GM13977 (cell line): ENCODE measurements around the gene RNF223.
"Not testable (repeated sequence)": the region's sequence is repeated elsewhere in the genome, so short reads cannot be mapped to it uniquely, and the experiment has no call there.

Source experiments
- DNase-seq: peaks from one replicate; pipeline ENCODE4 v3.0.0; 2012; ENCODE audit warnings: low spot score
- in situ Hi-C: fragments of 300-500 bp; cut with MboI; formaldehyde crosslinking; loops from one replicate; pipeline ENCODE4 v1.12.0; 2022; ENCODE audit warnings: low sequenced_read_pairs, low pct_unique_long_range_greater_than_20kb, mixed read lengths, inconsistent platforms; ENCODE audit not compliant: unreplicated experiment
- TF ChIP-seq, protein P1 (sequence below): IDR thresholded peaks from 2 replicates; pipeline ENCODE4 v1.5.1; 2012; ENCODE audit warnings: mild to moderate bottlenecking, control low read depth; ENCODE audit not compliant: insufficient read depth; ENCODE audit errors: extremely low read depth, missing control alignments

RNF223 gene

DNA sequence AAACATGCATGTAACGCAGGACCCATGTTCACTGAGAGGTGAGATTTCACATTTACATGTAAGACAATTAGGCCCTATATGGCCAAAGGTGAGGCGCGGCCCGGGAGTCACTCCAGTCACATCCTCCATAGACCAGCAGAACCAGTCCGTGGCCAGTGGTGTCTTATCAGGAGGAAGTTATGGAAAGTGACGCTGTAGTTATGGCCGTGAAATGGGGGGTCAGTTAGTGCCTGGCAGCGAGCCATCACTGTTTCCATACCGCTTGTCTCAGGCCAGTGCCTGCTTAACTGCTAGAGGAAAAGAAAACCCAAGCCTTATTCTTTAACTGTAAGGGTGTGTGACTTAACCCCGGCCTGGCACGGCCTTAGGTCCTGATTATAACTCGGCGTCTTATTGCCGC is 35.6 kb upstream of the RNF223 start:
- in situ Hi-C loops: no loop called here
- TF ChIP-seq, protein P1, sequence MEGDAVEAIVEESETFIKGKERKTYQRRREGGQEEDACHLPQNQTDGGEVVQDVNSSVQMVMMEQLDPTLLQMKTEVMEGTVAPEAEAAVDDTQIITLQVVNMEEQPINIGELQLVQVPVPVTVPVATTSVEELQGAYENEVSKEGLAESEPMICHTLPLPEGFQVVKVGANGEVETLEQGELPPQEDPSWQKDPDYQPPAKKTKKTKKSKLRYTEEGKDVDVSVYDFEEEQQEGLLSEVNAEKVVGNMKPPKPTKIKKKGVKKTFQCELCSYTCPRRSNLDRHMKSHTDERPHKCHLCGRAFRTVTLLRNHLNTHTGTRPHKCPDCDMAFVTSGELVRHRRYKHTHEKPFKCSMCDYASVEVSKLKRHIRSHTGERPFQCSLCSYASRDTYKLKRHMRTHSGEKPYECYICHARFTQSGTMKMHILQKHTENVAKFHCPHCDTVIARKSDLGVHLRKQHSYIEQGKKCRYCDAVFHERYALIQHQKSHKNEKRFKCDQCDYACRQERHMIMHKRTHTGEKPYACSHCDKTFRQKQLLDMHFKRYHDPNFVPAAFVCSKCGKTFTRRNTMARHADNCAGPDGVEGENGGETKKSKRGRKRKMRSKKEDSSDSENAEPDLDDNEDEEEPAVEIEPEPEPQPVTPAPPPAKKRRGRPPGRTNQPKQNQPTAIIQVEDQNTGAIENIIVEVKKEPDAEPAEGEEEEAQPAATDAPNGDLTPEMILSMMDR: no peak
- DNase-seq: no peak

DNA sequence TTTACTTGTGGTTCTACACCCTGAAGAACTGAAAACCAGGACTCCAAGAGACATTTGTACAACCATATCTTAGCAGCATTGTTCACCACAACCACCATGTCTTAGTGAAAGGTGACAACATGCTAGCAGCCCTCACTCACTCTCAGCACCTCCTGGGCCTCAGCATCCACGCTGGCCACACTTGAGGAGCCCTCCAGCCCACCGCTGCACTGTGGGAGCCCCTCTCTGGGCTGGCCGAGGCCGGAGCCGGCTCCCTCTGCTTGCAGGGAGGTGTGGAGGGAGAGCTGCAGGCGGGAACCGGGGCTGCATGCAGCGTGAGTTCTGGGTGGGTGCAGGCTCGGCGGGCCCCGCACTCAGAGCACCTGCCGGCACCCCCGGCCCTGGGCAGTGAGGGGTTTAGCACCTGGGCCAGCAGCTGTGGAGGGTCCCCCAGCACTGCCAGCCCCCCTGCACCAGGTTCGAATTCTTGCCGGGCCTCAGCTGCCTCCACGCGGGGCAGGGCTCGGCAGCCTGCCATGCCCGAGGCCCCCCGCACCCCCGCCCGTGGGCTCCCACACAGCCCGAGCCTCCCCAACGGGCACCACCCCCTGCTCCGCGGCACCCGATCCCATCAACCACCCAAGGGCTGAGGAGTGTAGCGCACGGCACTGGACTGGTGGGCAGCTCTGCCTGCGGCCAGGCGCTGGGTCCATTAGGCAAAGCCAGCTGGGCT is 32.6 kb upstream of the RNF223 start:
- no peak for DNase-seq
- in situ Hi-C loops: no loop called here
- TF ChIP-seq, protein P1: no peak

DNA sequence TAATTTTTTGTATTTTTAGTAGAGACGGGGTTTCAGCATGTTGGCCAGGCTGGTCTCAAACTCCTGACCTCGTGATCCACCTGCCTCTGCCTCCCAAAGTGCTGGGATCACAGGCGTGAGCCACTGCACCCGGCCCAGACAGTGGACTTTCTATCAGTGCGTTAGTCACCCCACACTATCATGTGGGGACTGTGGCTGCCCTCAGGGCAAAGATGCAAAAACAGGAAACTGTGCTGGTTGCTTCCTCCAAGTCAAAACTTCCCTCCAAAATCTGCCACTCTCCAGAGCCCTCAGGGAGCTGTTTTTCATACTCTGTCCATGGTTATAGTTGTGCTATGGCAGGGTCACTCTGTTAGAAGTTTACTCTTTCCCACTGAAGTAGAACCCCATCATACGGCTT is 30.0 kb upstream of the RNF223 start:
- in situ Hi-C loops, DNase-seq: not testable (repeated sequence)

DNA sequence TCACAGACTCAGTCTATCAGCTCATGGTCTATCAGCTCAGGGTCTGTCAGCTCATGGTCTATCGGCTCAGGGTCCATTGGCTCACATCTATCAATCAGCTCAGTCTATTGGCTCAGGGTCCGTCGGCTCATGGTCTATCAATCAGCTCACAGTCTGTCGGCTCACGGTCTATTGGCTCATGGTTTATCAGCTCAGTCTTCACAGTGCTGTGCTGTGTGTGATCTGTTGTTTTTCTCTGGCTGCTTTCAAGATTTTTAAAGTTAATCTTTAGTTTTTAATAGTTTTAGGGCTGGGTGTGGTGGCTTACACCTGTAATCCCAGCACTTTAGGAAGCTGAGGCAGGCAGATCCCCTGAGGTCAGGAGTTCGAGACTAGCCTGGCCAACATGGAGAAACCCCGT is 27.4 kb upstream of the RNF223 start:
- in situ Hi-C loops: no loop called here
- TF ChIP-seq, protein P1: no peak
- DNase-seq: no peak

DNA sequence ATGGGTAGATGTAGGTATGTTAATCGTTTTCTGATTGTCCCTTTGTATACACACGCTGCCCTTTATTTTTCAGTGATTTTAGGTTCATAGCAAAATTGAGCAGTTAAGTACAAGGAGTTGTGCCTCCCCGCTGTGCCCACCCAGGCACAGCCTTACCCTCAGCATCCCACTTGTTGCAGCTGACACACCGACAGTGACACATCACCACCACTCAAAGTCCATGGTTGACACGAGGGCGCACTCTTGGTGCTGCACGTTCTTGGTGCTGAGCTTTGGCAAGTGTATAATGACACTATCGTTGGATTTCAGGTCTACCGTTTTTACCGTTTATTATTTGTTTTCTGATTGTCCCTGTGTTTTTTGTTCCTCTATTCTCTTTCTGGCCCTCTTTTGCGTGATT is 26.2 kb upstream of the RNF223 start:
- DNase-seq: no peak
- TF ChIP-seq, protein P1: no peak
- in situ Hi-C loops: no loop called here

DNA sequence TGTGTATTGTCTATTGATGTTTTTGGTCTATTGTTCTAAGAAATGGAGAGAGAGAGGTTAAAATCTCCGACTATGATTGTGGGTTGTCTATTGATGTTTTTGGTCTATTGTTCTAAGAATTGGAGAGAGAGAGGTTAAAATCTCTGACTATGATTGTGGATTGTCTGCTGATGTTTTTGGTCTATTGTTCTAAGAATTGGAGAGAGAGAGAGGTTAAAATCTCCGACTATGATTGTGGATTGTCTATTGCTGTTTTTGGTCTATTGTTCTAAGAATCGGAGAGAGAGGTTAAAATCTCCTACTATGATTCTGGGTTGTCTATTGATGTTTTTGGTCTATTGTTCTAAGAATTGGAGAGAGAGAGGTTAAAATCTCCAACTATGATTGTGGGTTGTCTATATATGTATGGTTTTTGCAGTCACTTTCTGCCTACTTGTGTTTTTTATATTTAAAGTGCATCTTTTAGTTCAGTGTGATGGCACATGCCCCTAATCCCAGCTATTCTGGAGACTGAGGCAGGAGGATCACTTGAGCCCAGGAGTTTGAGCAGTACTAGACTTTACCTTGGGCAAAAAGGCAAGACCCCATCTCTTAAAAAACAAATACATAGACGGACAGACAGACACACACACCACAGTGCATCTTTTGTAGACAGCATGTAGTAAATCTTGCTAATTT is 25.5 kb upstream of the RNF223 start:
- TF ChIP-seq, protein P1: no peak
- in situ Hi-C loops: no loop called here
- DNase-seq: no peak

DNA sequence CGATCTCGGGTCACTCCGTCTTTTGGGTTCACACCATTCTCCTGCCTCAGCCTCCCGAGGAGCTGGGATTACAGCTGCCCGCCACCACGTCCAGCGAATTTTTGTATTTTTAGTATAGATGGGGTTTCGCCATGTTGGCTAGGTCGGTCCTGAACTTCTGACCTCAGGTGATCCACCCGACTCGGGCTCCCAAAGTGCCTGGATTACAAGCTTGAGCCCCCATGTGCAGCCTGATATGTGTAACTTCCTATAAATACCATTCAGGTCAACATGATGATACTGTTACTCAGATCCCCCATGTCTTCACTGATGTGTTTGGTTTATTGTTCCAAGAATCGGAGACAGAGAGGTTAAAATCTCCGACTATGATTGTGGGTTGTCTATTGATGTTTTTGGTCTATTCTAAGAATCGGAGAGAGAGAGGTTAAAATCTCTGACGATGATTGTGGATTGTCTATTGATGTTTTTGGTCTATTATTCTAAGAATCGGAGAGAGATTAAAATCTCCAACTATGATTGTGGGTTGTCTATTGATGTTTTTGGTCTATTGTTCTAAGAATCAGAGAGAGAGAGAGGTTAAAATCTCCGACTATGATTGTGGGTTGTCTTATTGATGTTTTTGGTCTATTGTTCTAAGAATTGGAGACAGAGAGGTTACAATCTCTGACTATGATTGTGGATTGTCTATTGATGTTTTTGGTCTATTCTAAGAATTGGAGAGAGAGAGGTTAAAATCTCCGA is 24.7 kb upstream of the RNF223 start:
- in situ Hi-C loops: no loop called here
- DNase-seq: no peak
- TF ChIP-seq, protein P1: no peak

DNA sequence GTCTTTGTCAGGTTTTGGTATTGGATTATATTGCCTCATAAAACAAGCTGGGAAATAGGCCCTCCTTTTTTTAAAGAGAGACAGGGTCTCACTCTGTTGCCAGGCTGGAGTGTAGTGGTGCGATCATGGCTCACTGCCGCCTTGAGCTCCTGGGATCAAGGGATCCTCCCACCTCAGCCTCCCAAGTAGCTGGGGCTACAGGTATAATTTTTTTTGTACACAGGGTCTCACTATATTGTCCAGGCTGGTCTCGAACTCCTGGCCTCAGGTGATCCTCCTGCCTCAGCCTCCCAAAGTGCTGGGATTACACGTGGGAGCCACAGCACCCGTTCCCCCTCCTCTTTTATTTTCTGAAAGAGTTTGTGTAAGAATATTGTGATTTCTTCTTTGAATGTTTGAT is 22.0 kb upstream of the RNF223 start:
- in situ Hi-C loops, DNase-seq: not testable (repeated sequence)
